DND-41 (cell line): ENCODE data around the gene CLEC5A.

Experiments
- CTCF ChIP-seq: IDR thresholded peaks from 2 replicates; pipeline ENCODE4 v1.5.1; 2012; ENCODE audit warnings: borderline replicate concordance, low read length, moderate library complexity, mild to moderate bottlenecking; ENCODE audit not compliant: poor library complexity, severe bottlenecking; ENCODE audit errors: extremely low read depth
- EZH2 ChIP-seq: IDR thresholded peaks from 3 replicates; pipeline ENCODE4 v1.6.1; 2012; ENCODE audit warnings: borderline replicate concordance, low read depth, mild to moderate bottlenecking, moderate library complexity, low read length, inconsistent platforms; ENCODE audit not compliant: severe bottlenecking

GRCh38 chr7:141916099-141916498, 30.7 kb downstream of the CLEC5A start, which contains the start of gene OR9A4:
- TF ChIP-seq CTCF (no peak), EZH2 (no peak)
